OCI-LY7 (cell line): ENCODE data around the gene RBL2. TPM values are rescaled to one million over a fixed set of nuclear protein-coding genes. Genes with fewer than 3 reads are reported as not detected.
A peak's percentile ranks its signal among the peaks of the same experiment; 100 is the strongest.

Source experiments
- BruUV-seq: library from RNA; stranded (reverse); fragments of 400-500 nt; replicated peaks from 2 replicates; lab custom pipeline; 2021; lab: Mats Ljungman, UMichigan
- CTCF ChIA-PET: fragments of 300-600 bp; sonication (Branson Sonifier 250); formaldehyde crosslinking; loops from one replicate; lab custom pipeline; 2022; ENCODE audit warnings: antibody characterized with exemption; ENCODE audit not compliant: unreplicated experiment; lab: Charles Lee
- POLR2A ChIA-PET: fragments of 300-600 bp; sonication (Branson Sonifier 250); formaldehyde crosslinking; loops from one replicate; lab custom pipeline; 2022; ENCODE audit warnings: antibody characterized with exemption; lab: Charles Lee
- DNase-seq: peaks from one replicate; pipeline ENCODE4 v3.0.0-alpha.2; 2015; ENCODE audit warnings: low spot score
- H2AFZ ChIP-seq: fragments of 200-600 bp; sonication (generic), shearing (Covaris generic); 2 replicates; pipeline ENCODE4 v1.6.1; 2014; ENCODE audit warnings: mild to moderate bottlenecking, antibody characterized with exemption, low read length, moderate library complexity
- H3K27ac ChIP-seq: fragments of 200-600 bp; sonication (generic); 2 replicates; pipeline ENCODE4 v1.5.1; 2014; ENCODE audit warnings: mixed run types, low read depth, mild to moderate bottlenecking, moderate library complexity, low read length, inconsistent platforms; ENCODE audit not compliant: poor library complexity, severe bottlenecking
- H3K36me3 ChIP-seq: fragments of 200-600 bp; sonication (generic); 2 replicates; pipeline ENCODE4 v1.6.1; 2014; ENCODE audit warnings: mild to moderate bottlenecking, antibody characterized with exemption, low read length, moderate library complexity, mixed read lengths; ENCODE audit not compliant: insufficient read depth
- H3K4me1 ChIP-seq: fragments of 200-600 bp; sonication (generic); 2 replicates; pipeline ENCODE4 v1.5.1; 2014; ENCODE audit warnings: mild to moderate bottlenecking, low read length; ENCODE audit not compliant: insufficient read depth, poor library complexity, severe bottlenecking
- H3K4me2 ChIP-seq: fragments of 200-600 bp; sonication (generic); 2 replicates; pipeline ENCODE4 v1.6.1; 2014; ENCODE audit warnings: mild to moderate bottlenecking, low read length
- H3K4me3 ChIP-seq: fragments of 200-600 bp; sonication (generic); 2 replicates; pipeline ENCODE4 v1.5.1; 2014; ENCODE audit warnings: mild to moderate bottlenecking, low read depth, low read length; ENCODE audit not compliant: poor library complexity, severe bottlenecking
- H3K79me2 ChIP-seq: fragments of 200-600 bp; sonication (generic); 2 replicates; pipeline ENCODE4 v1.6.1; 2016; ENCODE audit warnings: low read depth, mild to moderate bottlenecking, low read length, moderate library complexity, mixed read lengths; ENCODE audit not compliant: insufficient read depth
- H3K9me2 ChIP-seq: fragments of 200-600 bp; sonication (generic); 2 replicates; pipeline ENCODE4 v1.6.1; 2016; ENCODE audit warnings: mild to moderate bottlenecking, low read length, mixed read lengths; ENCODE audit not compliant: insufficient read depth
- H3K9me3 ChIP-seq: fragments of 200-600 bp; sonication (generic); 2 replicates; pipeline ENCODE4 v1.6.1; 2014; ENCODE audit warnings: mild to moderate bottlenecking, mixed run types, low read length, mixed read lengths
- H4K20me1 ChIP-seq: fragments of 200-600 bp; sonication (generic); 2 replicates; pipeline ENCODE4 v1.6.1; 2014; ENCODE audit warnings: mild to moderate bottlenecking, antibody characterized with exemption, low read length, moderate library complexity, mixed read lengths; ENCODE audit not compliant: insufficient read depth
- EZH2phosphoT487 ChIP-seq: fragments of 200-600 bp; sonication (generic); IDR thresholded peaks from 2 replicates; pipeline ENCODE4 v1.6.1; 2018; ENCODE audit warnings: low read depth, borderline replicate concordance, mild to moderate bottlenecking, mixed run types, antibody characterized with exemption, low read length, moderate library complexity, mixed read lengths
- intact Hi-C: fragments of 100-400 bp; cut with micrococcal nuclease; formaldehyde crosslinking; loops from one replicate; pipeline ENCODE4 v1.10.0; 2022; ENCODE audit not compliant: unreplicated experiment
- total RNA-seq, 2 experiments: library from RNA; depleted of rRNA in 1 of 2; stranded (reverse); fragments of >200 nt in 1 of 2; shearing (Covaris generic) in 1 of 2; gene quantifications; 2 replicates each; pipeline ENCODE4 v1.2.3, GENCODE V29; 2014 to 2022
- TF ChIP-seq, protein P1 (sequence below): fragments of 200-600 bp; sonication (generic); conservative IDR thresholded peaks from 2 replicates; pipeline ENCODE4 v1.5.1; 2014; ENCODE audit warnings: mild to moderate bottlenecking, antibody characterized with exemption, low read length, moderate library complexity, mixed read lengths

RBL2 gene
- total RNA-seq, 2 experiments from 2014 or later, result 51.1 to 69.0 TPM

DNA sequence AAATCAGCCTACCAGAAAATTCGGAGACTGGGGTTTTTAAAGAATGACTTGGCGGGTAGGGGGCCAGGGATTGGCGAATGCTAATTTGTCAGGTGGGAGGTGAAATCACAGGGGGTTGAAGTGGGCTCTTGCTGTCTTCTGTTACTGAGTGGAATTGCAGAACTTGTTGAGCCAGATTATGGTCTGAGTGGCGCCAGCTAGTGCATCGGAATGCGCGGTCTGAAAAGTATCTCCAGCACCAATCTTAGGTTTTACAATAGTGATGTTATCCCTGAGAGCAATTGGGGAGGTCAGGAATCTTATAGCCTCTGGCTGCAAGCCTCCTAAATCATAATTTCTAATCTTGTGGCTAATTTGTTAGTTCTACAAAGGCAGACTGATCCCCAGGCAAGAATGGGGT lies 762 bp upstream of the RBL2 start:
- CTCF ChIA-PET, result no interaction called here
- Histone ChIP-seq H3K4me3 (peak overlapping the region; percentile 83), H3K4me2 (peak overlapping the region; percentile 80), H3K36me3 (peaks cover 10% of the 10 kb centered on the region), H3K9me2 (no peaks in the 10 kb centered on the region), H3K27ac (no peak overlapping the region), H4K20me1 (peaks cover 20% of the 10 kb centered on the region), H3K79me2 (peaks cover 36% of the 10 kb centered on the region), H2AFZ (peak overlapping the region; percentile 100), H3K4me1 (peaks cover 17% of the 10 kb centered on the region), H3K9me3 (no peaks in the 10 kb centered on the region)
- DNase-seq, result no peak
- no TSS peak for BruUV-seq
- TF ChIP-seq EZH2phosphoT487, result no peak
- TF ChIP-seq, protein P1, sequence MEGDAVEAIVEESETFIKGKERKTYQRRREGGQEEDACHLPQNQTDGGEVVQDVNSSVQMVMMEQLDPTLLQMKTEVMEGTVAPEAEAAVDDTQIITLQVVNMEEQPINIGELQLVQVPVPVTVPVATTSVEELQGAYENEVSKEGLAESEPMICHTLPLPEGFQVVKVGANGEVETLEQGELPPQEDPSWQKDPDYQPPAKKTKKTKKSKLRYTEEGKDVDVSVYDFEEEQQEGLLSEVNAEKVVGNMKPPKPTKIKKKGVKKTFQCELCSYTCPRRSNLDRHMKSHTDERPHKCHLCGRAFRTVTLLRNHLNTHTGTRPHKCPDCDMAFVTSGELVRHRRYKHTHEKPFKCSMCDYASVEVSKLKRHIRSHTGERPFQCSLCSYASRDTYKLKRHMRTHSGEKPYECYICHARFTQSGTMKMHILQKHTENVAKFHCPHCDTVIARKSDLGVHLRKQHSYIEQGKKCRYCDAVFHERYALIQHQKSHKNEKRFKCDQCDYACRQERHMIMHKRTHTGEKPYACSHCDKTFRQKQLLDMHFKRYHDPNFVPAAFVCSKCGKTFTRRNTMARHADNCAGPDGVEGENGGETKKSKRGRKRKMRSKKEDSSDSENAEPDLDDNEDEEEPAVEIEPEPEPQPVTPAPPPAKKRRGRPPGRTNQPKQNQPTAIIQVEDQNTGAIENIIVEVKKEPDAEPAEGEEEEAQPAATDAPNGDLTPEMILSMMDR, result no peak
- POLR2A ChIA-PET, result interaction anchor here (0.9 to 1.4 kb wide), 4 partner anchors 15 to 70 kb away, joined by 3 to 7 read pairs (median 4); partner anchors contain the start of gene AKTIP
- intact Hi-C loops, result no loop called here

DNA sequence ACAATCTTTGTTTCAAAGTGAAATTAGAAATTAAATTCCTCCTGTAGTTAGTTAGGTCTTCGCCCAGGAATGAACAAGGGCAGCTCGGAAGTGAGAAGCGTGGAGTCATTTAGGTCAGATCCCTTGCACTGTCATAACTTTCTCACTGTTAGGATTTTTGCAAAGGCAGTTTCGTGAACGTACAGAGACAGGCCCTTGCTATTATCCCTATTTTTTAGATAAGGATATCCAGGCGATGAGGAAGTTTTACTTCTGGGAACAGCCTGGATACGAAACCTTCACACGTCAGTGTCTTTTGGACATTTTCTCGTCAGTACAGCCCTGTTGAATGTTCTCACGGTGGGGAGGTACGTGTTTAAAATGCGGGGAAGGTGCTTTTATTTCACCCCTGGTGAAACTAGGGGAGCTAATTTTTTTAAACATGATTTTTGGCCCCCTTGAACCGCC lies 318 bp upstream of the RBL2 start:
- POLR2A ChIA-PET, result interaction anchor here (0.9 to 1.4 kb wide), 4 partner anchors 14 to 70 kb away, joined by 3 to 7 read pairs (median 4); partner anchors contain the start of gene AKTIP

More for the DNA sequence above, 318 bp upstream of the RBL2 start:
- BruUV-seq, result no TSS peak
- peak overlapping the region; percentile 80 for H3K4me2 ChIP-seq
- peaks cover 17% of the 10 kb centered on the region for H3K4me1 ChIP-seq
- H3K36me3 ChIP-seq, result peaks cover 11% of the 10 kb centered on the region
- peaks cover 20% of the 10 kb centered on the region for H4K20me1 ChIP-seq
- H3K4me3 ChIP-seq, result peak overlapping the region; percentile 83
- peak overlapping the region; percentile 100 for H2AFZ ChIP-seq
- no peak for DNase-seq
- H3K27ac ChIP-seq, result peak overlapping the region; percentile 80
- H3K9me3 ChIP-seq, result no peaks in the 10 kb centered on the region
- H3K9me2 ChIP-seq, result no peaks in the 10 kb centered on the region
- no peak for TF ChIP-seq EZH2phosphoT487
- TF ChIP-seq, protein P1, result no peak
- CTCF ChIA-PET, result no interaction called here
- intact Hi-C loops, result no loop called here
- H3K79me2 ChIP-seq, result peaks cover 36% of the 10 kb centered on the region
